ENCODE data around the gene TRDN.

DNA sequence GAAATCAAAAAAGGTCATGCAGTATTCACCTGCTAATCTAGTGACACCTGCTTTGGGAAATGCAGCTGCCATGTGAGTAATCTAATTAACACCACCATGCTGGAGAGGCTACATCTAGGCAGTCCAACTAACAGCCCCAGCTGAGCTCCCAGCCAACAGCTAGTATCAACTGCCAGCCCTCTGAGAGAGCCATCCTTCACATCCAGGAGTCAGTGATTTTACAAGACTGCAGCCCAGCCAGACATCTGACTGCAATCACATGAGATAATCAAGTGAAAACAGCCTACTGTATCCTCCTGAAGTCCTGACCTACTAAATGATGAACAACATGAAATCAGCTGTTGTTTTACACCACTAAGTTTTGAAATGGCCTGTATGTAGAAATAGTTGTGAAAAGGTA is 298.4 kb downstream of the TRDN start:
- TF ChIP-seq, protein P1, sequence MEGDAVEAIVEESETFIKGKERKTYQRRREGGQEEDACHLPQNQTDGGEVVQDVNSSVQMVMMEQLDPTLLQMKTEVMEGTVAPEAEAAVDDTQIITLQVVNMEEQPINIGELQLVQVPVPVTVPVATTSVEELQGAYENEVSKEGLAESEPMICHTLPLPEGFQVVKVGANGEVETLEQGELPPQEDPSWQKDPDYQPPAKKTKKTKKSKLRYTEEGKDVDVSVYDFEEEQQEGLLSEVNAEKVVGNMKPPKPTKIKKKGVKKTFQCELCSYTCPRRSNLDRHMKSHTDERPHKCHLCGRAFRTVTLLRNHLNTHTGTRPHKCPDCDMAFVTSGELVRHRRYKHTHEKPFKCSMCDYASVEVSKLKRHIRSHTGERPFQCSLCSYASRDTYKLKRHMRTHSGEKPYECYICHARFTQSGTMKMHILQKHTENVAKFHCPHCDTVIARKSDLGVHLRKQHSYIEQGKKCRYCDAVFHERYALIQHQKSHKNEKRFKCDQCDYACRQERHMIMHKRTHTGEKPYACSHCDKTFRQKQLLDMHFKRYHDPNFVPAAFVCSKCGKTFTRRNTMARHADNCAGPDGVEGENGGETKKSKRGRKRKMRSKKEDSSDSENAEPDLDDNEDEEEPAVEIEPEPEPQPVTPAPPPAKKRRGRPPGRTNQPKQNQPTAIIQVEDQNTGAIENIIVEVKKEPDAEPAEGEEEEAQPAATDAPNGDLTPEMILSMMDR (conservative IDR thresholded peaks at IDR 0.05 in 1 of 2, IDR thresholded peaks at IDR 0.05 in 1 of 2; ENCODE audit: extremely low read depth in 1 of 2, insufficient read depth in 1 of 2, low read depth in 1 of 2, low read length in 2 of 2): no peak
- no peak for TF ChIP-seq EZH2 (IDR thresholded peaks at IDR 0.05; ENCODE audit: borderline replicate concordance, low read length)

All from mammary epithelial cell (primary cell).